SK-N-SH (cell line): ENCODE data around the gene GYS1. TPM values are rescaled to one million over a fixed set of nuclear protein-coding genes. Genes with fewer than 3 reads are reported as not detected.

Experiments
- CTCF ChIA-PET: fragments of 300-600, 350-600 bp; formaldehyde crosslinking; extraction: SDS; loops from one replicate; lab custom pipeline; 2021; lab: Yijun Ruan, JAX
- POLR2A ChIA-PET: fragments of 350-600 bp; sonication (Branson Sonifier 250); formaldehyde crosslinking; extraction: SDS; loops from one replicate; lab custom pipeline; 2020; ENCODE audit warnings: antibody characterized with exemption, inconsistent platforms; lab: Yijun Ruan, JAX
- DNase-seq: peaks from one replicate; pipeline ENCODE4 v3.0.0; 2012
- H2AFZ ChIP-seq: fragments of 200-600 bp; sonication (generic); 2 replicates; pipeline ENCODE4 v1.8.1; 2016; ENCODE audit warnings: antibody characterized with exemption, mild to moderate bottlenecking, low read depth
- H3F3A ChIP-seq: fragments of 200-600 bp; sonication (generic); replicated peaks from 2 replicates; pipeline ENCODE3; 2016; ENCODE audit warnings: antibody characterized with exemption, mild to moderate bottlenecking; ENCODE audit not compliant: insufficient read depth
- H3K27ac ChIP-seq, 2 experiments: fragments of 200-500 bp in 1 of 2; fragments of 200-600 bp in 1 of 2; sonication (Bioruptor generic) in 1 of 2; sonication (generic), shearing (Covaris generic) in 1 of 2; 2 replicates each; pipeline versions ENCODE4 v1.5.1 to v1.6.1; 2014 to 2016; ENCODE audit warnings: low read depth in 2 of 2, inconsistent platforms in 1 of 2, low read length in 1 of 2, mild to moderate bottlenecking in 1 of 2, mixed read lengths in 1 of 2
- H3K27me3 ChIP-seq: fragments of 200-600 bp; sonication (generic), shearing (Covaris generic); 2 replicates; pipeline ENCODE4 v1.6.1; 2016; ENCODE audit warnings: mixed run types; ENCODE audit not compliant: insufficient read depth
- H3K36me3 ChIP-seq, 2 experiments: fragments of 200-500 bp in 1 of 2; fragments of 200-600 bp in 1 of 2; sonication (Bioruptor generic) in 1 of 2; sonication (generic) in 1 of 2; replicated peaks in 1 of 2; 2 replicates each; pipeline versions ENCODE3 to v1.5.1; 2014 to 2016; ENCODE audit warnings: low read length in 1 of 2, mild to moderate bottlenecking in 1 of 2; ENCODE audit not compliant: insufficient read depth in 2 of 2, control insufficient read depth in 1 of 2
- H3K4me1 ChIP-seq, 2 experiments: fragments of 200-500 bp in 1 of 2; fragments of 200-600 bp in 1 of 2; sonication (Bioruptor generic) in 1 of 2; sonication (generic), shearing (Covaris generic) in 1 of 2; 2 replicates each; pipeline versions ENCODE4 v1.5.1 to v1.6.1; 2014 to 2016; ENCODE audit warnings: low read depth in 1 of 2, low read length in 1 of 2, mixed run types in 1 of 2; ENCODE audit not compliant: insufficient read depth in 2 of 2, control insufficient read depth in 1 of 2
- H3K4me2 ChIP-seq: fragments of 200-600 bp; sonication (generic), shearing (Covaris generic); 2 replicates; pipeline ENCODE4 v1.6.1; 2017; ENCODE audit warnings: mixed run types
- H3K4me3 ChIP-seq, 2 experiments: fragments of 200-500 bp in 1 of 2; fragments of 200-600 bp in 1 of 2; sonication (Bioruptor generic) in 1 of 2; sonication (generic), shearing (Covaris generic) in 1 of 2; 2 replicates each; pipeline versions ENCODE4 v1.5.1 to v1.8.1; 2014 to 2016; ENCODE audit warnings: low read depth in 2 of 2, inconsistent platforms in 1 of 2, low read length in 1 of 2, mild to moderate bottlenecking in 1 of 2, mixed read lengths in 1 of 2, moderate library complexity in 1 of 2
- H3K79me2 ChIP-seq: fragments of 200-600 bp; sonication (generic); 2 replicates; pipeline ENCODE4 v1.8.1; 2017; ENCODE audit warnings: mild to moderate bottlenecking; ENCODE audit not compliant: insufficient read depth
- H3K9ac ChIP-seq: fragments of 200-600 bp; sonication (generic); 2 replicates; pipeline ENCODE4 v1.6.1; 2017; ENCODE audit warnings: mixed run types
- H3K9me2 ChIP-seq: fragments of 200-600 bp; sonication (generic); 2 replicates; pipeline ENCODE4 v1.6.1; 2017; ENCODE audit warnings: mixed run types
- H3K9me3 ChIP-seq: fragments of 200-600 bp; sonication (generic); 2 replicates; pipeline ENCODE4 v1.6.1; 2017; ENCODE audit warnings: mixed run types, mild to moderate bottlenecking, moderate library complexity
- H4K20me1 ChIP-seq: fragments of 200-600 bp; sonication (generic); 2 replicates; pipeline ENCODE4 v1.6.1; 2017; ENCODE audit warnings: mild to moderate bottlenecking, mixed run types; ENCODE audit not compliant: insufficient read depth
- CHD2 ChIP-seq: fragments of 150-350 bp; IDR thresholded peaks from 2 replicates; pipeline ENCODE4 v1.6.1; 2018; ENCODE audit warnings: low read length; ENCODE audit not compliant: partially characterized antibody
- EP300 ChIP-seq, 2 experiments: IDR thresholded peaks; 2 replicates each; pipeline versions ENCODE4 v1.4.0 to v1.6.1; 2012; ENCODE audit warnings: borderline replicate concordance in 1 of 2, low read depth in 1 of 2, low read length in 1 of 2
- EZH2phosphoT487 ChIP-seq: fragments of 200-600 bp; sonication (generic); IDR thresholded peaks from 2 replicates; pipeline ENCODE4 v1.6.1; 2017; ENCODE audit warnings: low read depth, mixed run types, mild to moderate bottlenecking, antibody characterized with exemption, moderate library complexity, borderline replicate concordance
- FOSL2 ChIP-seq: IDR thresholded peaks from 2 replicates; pipeline ENCODE4 v1.4.0; 2012; ENCODE audit warnings: low read depth, mild to moderate bottlenecking, moderate library complexity, borderline replicate concordance
- FOXJ3 ChIP-seq: sonication (generic); formaldehyde crosslinking; IDR thresholded peaks from 2 replicates; pipeline ENCODE4 v1.5.1; 2020; ENCODE audit warnings: mild to moderate bottlenecking, missing genetic modification reagents
- GATA2 ChIP-seq: sonication (generic); formaldehyde crosslinking; IDR thresholded peaks from 2 replicates; pipeline ENCODE4 v1.5.0; 2020; ENCODE audit warnings: mild to moderate bottlenecking, missing genetic modification reagents
- JUND ChIP-seq: IDR thresholded peaks from 2 replicates; pipeline ENCODE4 v1.4.0; 2012
- MEF2A ChIP-seq: IDR thresholded peaks from 2 replicates; pipeline ENCODE4 v1.4.0; 2012; ENCODE audit warnings: low read depth, borderline replicate concordance
- MXI1 ChIP-seq: IDR thresholded peaks from 2 replicates; pipeline ENCODE4 v1.6.1; 2012; ENCODE audit warnings: mild to moderate bottlenecking, low read depth, low read length, improper control_type of control experiment
- POLR2AphosphoS5 ChIP-seq: IDR thresholded peaks from 2 replicates; pipeline ENCODE4 v1.6.1; 2012; ENCODE audit warnings: low read depth, low read length
- RCOR1 ChIP-seq: fragments of 150-350 bp; IDR thresholded peaks from 2 replicates; pipeline ENCODE4 v1.6.1; 2017; ENCODE audit warnings: antibody characterized with exemption, low read length
- RFX5 ChIP-seq: IDR thresholded peaks from 2 replicates; pipeline ENCODE4 v1.6.1; 2012; ENCODE audit warnings: mild to moderate bottlenecking, improper control_type of control experiment, low read length
- RXRA ChIP-seq: IDR thresholded peaks from 2 replicates; pipeline ENCODE4 v1.4.0; 2012; ENCODE audit warnings: low read depth, mild to moderate bottlenecking, borderline replicate concordance
- SIN3A ChIP-seq: IDR thresholded peaks from 2 replicates; pipeline ENCODE4 v1.6.1; 2012; ENCODE audit warnings: low read depth, mild to moderate bottlenecking, low read length, moderate library complexity, borderline replicate concordance
- SMC3 ChIP-seq: IDR thresholded peaks from 2 replicates; pipeline ENCODE4 v1.6.1; 2012; ENCODE audit warnings: low read depth, low read length, improper control_type of control experiment
- TAF1 ChIP-seq: IDR thresholded peaks from 2 replicates; pipeline ENCODE4 v1.6.1; 2012; ENCODE audit warnings: low read depth, mild to moderate bottlenecking, low read length, moderate library complexity, borderline replicate concordance
- YY1 ChIP-seq: IDR thresholded peaks from 2 replicates; pipeline ENCODE4 v1.4.0; 2012; ENCODE audit warnings: low read depth, mild to moderate bottlenecking
- WGBS: methylation state at CpG from one replicate; pipeline ENCODE4 v1.1.6; 2017; ENCODE audit warnings: low lambda C conversion rate; 5-methylcytosine and 5-hydroxymethylcytosine counted together
- polyA plus RNA-seq, 3 experiments: library from polyadenylated mRNA; depleted of rRNA; stranded (reverse); fragments of >200 nt; gene quantifications; 2 replicates each; pipeline ENCODE4 v1.2.3, GENCODE V29; 2012
- TF ChIP-seq, protein P1 (sequence below): IDR thresholded peaks from 2 replicates; pipeline ENCODE4 v1.6.1; 2012; ENCODE audit warnings: mild to moderate bottlenecking, low read depth, low read length, moderate library complexity
- TF ChIP-seq, protein P2 (sequence below): IDR thresholded peaks from 2 replicates; pipeline ENCODE4 v1.4.0; 2012; ENCODE audit warnings: low read depth, borderline replicate concordance
- TF ChIP-seq, protein P3 (sequence below): fragments of 150-350 bp; IDR thresholded peaks from 2 replicates; pipeline ENCODE4 v1.6.1; 2016; ENCODE audit warnings: mild to moderate bottlenecking, low read depth, low read length
- TF ChIP-seq, protein P4 (sequence below): fragments of 150-350 bp; IDR thresholded peaks from 2 replicates; pipeline ENCODE4 v1.6.1; 2017; ENCODE audit warnings: antibody characterized with exemption, low read length, low read depth, borderline replicate concordance

The GYS1 gene
- polyA plus RNA-seq, 1 of the 3 experiments (the other 2 are of a cell fraction) = 25.3 TPM

DNA sequence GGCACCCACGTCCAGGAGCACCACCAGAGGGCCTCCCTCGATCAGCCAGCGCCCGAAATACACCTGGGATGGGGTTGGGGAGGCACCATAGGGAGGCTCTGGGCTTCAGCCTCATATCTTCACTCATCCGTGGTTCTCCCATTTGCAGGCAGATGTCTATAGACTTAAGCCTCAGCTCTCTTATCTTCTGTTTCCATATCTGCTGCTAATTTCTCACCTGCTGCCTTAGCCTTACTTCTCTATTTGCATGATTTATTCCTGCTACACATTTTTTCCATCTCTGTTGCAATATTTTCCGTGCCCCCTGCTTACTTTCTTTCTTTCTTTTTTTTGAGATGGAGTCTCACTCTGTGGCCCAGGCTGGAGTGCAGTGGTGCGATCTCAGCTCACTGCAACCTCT, 5.8 kb downstream of the GYS1 start:
- Histone ChIP-seq H3K9me2 (no peaks in the 10 kb centered on the region), H3K4me2 (no peak overlapping the region), H3K4me1 (peaks cover 0 to 7% of the 10 kb centered on the region in 2 experiments; a peak in 1 of 4 replicates), H2AFZ (no peak overlapping the region), H3K36me3 (peaks cover 5 to 40% of the 10 kb centered on the region in 2 experiments), H3K4me3 (no peak overlapping the region), H3K9ac (no peak overlapping the region), H3F3A (peaks cover under 1% of the 10 kb centered on the region), H3K27me3 (no peaks in the 10 kb centered on the region), H3K27ac (no peak overlapping the region)
- ChIA-PET POLR2A (interaction anchor here (0.6 kb wide), 1 partner anchor 8 kb away, joined by 3 read pairs; no protein-coding TSS in a partner anchor), CTCF (interaction anchor here (0.9 to 1.9 kb wide), 5 partner anchors 11 to 248 kb away, joined by 3 to 11 read pairs (median 5); no protein-coding TSS in a partner anchor)
- DNase-seq = no peak
- no peak for TF ChIP-seq EZH2phosphoT487
- no peak for TF ChIP-seq MEF2A
- TF ChIP-seq RFX5 = no peak
- TF ChIP-seq, protein P1, sequence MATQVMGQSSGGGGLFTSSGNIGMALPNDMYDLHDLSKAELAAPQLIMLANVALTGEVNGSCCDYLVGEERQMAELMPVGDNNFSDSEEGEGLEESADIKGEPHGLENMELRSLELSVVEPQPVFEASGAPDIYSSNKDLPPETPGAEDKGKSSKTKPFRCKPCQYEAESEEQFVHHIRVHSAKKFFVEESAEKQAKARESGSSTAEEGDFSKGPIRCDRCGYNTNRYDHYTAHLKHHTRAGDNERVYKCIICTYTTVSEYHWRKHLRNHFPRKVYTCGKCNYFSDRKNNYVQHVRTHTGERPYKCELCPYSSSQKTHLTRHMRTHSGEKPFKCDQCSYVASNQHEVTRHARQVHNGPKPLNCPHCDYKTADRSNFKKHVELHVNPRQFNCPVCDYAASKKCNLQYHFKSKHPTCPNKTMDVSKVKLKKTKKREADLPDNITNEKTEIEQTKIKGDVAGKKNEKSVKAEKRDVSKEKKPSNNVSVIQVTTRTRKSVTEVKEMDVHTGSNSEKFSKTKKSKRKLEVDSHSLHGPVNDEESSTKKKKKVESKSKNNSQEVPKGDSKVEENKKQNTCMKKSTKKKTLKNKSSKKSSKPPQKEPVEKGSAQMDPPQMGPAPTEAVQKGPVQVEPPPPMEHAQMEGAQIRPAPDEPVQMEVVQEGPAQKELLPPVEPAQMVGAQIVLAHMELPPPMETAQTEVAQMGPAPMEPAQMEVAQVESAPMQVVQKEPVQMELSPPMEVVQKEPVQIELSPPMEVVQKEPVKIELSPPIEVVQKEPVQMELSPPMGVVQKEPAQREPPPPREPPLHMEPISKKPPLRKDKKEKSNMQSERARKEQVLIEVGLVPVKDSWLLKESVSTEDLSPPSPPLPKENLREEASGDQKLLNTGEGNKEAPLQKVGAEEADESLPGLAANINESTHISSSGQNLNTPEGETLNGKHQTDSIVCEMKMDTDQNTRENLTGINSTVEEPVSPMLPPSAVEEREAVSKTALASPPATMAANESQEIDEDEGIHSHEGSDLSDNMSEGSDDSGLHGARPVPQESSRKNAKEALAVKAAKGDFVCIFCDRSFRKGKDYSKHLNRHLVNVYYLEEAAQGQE = no peak
- TF ChIP-seq YY1 = no peak
- TF ChIP-seq CHD2 = no peak
- TF ChIP-seq, all 33 proteins: peak for 0
- Histone ChIP-seq H3K9me3 (no peaks in the 10 kb centered on the region), H3K79me2 (peaks cover 33% of the 10 kb centered on the region), H4K20me1 (no peaks in the 10 kb centered on the region)
- WGBS = 98% methylated on average over 5 of the region's 7 CpGs

DNA sequence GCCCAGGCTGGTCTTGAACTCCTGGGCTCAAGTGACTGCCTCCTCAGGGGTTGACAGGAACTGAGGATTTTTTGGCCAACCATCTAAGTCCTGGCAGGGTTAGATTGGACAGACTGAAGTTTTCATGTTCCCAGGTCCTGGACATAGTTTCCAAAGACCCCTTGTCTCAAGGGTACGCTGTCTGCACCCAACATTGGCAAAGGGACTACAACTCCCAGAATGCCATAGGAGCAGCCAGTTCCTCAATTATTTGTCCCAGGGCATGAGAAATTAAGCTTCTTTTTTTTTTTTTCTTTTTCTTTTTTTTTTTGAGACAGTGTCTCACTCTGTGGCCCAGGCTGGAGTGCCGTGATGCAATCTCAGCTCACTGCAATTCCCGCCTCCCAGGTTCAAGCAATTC, 6.9 kb downstream of the GYS1 start:
- WGBS = 96% methylated on average over 3 of the region's 3 CpGs
- H3K36me3 ChIP-seq = peaks cover 5 to 49% of the 10 kb centered on the region in 2 experiments

More for the DNA sequence above, 6.9 kb downstream of the GYS1 start:
- H3K4me1 ChIP-seq = no peaks in the 10 kb centered on the region
- no peak overlapping the region for H3K4me3 ChIP-seq
- H3K9me3 ChIP-seq = no peaks in the 10 kb centered on the region
- DNase-seq = no peak
- no peak overlapping the region for H3K9ac ChIP-seq
- TF ChIP-seq EP300 (IDR thresholded peaks at IDR 0.05; ENCODE audit: borderline replicate concordance in 1 of 2, low read depth in 1 of 2, low read length in 1 of 2) (no peak), YY1 (no peak), MXI1 (no peak), RXRA (no peak), SIN3A (no peak), EZH2phosphoT487 (no peak), RCOR1 (no peak), SMC3 (no peak), JUND (no peak), POLR2AphosphoS5 (no peak), TAF1 (no peak), GATA2 (no peak), MEF2A (no peak), FOXJ3 (CRISPR knock-in tag) (no peak), FOSL2 (no peak)
- TF ChIP-seq, protein P2, sequence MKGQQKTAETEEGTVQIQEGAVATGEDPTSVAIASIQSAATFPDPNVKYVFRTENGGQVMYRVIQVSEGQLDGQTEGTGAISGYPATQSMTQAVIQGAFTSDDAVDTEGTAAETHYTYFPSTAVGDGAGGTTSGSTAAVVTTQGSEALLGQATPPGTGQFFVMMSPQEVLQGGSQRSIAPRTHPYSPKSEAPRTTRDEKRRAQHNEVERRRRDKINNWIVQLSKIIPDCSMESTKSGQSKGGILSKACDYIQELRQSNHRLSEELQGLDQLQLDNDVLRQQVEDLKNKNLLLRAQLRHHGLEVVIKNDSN = no peak
- TF ChIP-seq, protein P3, sequence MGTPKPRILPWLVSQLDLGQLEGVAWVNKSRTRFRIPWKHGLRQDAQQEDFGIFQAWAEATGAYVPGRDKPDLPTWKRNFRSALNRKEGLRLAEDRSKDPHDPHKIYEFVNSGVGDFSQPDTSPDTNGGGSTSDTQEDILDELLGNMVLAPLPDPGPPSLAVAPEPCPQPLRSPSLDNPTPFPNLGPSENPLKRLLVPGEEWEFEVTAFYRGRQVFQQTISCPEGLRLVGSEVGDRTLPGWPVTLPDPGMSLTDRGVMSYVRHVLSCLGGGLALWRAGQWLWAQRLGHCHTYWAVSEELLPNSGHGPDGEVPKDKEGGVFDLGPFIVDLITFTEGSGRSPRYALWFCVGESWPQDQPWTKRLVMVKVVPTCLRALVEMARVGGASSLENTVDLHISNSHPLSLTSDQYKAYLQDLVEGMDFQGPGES = no peak
- TF ChIP-seq, protein P4, sequence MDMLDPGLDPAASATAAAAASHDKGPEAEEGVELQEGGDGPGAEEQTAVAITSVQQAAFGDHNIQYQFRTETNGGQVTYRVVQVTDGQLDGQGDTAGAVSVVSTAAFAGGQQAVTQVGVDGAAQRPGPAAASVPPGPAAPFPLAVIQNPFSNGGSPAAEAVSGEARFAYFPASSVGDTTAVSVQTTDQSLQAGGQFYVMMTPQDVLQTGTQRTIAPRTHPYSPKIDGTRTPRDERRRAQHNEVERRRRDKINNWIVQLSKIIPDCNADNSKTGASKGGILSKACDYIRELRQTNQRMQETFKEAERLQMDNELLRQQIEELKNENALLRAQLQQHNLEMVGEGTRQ = no peak
- TF ChIP-seq, all 33 proteins: peak for 0
- no peaks in the 10 kb centered on the region for H3K27me3 ChIP-seq
- H3K79me2 ChIP-seq = peaks cover 22% of the 10 kb centered on the region
- H2AFZ ChIP-seq = no peak overlapping the region
- no peaks in the 10 kb centered on the region for H4K20me1 ChIP-seq
- no peak overlapping the region for H3K27ac ChIP-seq
- H3F3A ChIP-seq = no peaks in the 10 kb centered on the region
- ChIA-PET CTCF (interaction anchor here (0.9 to 1.9 kb wide), 4 partner anchors 10 to 15 kb away, joined by 3 to 11 read pairs (median 6); no protein-coding TSS in a partner anchor), POLR2A (no interaction called here)
- H3K4me2 ChIP-seq = no peak overlapping the region
- H3K9me2 ChIP-seq = no peaks in the 10 kb centered on the region
